Activated T-cell treated with anti-CD3 and anti-CD28 coated beads, Interleukin-2, amount 50 U/mL, for 4 hours (primary cell): Measurements from ENCODE around the gene SYS1. TPM values are rescaled to one million over a fixed set of nuclear protein-coding genes. Genes with fewer than 3 reads are reported as not detected.

ENCODE experiments used
- ATAC-seq, 2 donors: fragments of 200-7000 bp; cut with Tn5 transposase; one replicate each; pipeline ENCODE4 v1.10.0; 2021
- DNase-seq: peaks from one replicate; pipeline ENCODE4 v3.0.0-alpha.2; 2020
- H3K27me3 Mint-ChIP-seq: one replicate; pipeline ENCODE4 v1.8.0; 2021; ENCODE audit warnings: low read depth, mixed read lengths
- H3K36me3 Mint-ChIP-seq: one replicate; pipeline ENCODE4 v1.8.0; 2022; ENCODE audit warnings: mixed read lengths; ENCODE audit not compliant: insufficient read depth
- H3K4me1 Mint-ChIP-seq: one replicate; pipeline ENCODE4 v1.8.0; 2021; ENCODE audit warnings: low read depth, mixed read lengths
- H3K4me3 Mint-ChIP-seq: one replicate; pipeline ENCODE4 v1.8.0; 2021; ENCODE audit warnings: mild to moderate bottlenecking, moderate library complexity, mixed read lengths
- H3K9me3 Mint-ChIP-seq: one replicate; pipeline ENCODE4 v1.8.0; 2021; ENCODE audit warnings: mixed read lengths
- total RNA-seq, 3 donors: library from RNA; stranded (reverse); gene quantifications; one replicate each; pipeline ENCODE4 v1.2.1, GENCODE V29; 2021

SYS1 gene
- total RNA-seq, 3 donors from 2014 or later = 36.4 to 37.4 (median 36.6) TPM

- Mint-ChIP-seq H3K4me3 (peak overlapping the region; percentile 85), H3K27me3 (no peaks in the 10 kb centered on the region), H3K9me3 (no peaks in the 10 kb centered on the region), H3K36me3 (peaks cover 8% of the 10 kb centered on the region), H3K4me1 (peaks cover 33% of the 10 kb centered on the region)
- ATAC-seq = peak; percentile 95
- DNase-seq = peak; percentile 92
Observed at GRCh38 chr20:45373353-45374100, 10.6 kb downstream of the SYS1 start.

- DNase-seq (no peak), ATAC-seq (no peak)
- H3K4me3 Mint-ChIP-seq = peak overlapping the region; percentile 85
- peaks cover 4% of the 10 kb centered on the region for H3K36me3 Mint-ChIP-seq
- H3K4me1 Mint-ChIP-seq = peaks cover 27% of the 10 kb centered on the region
- no peaks in the 10 kb centered on the region for H3K27me3 Mint-ChIP-seq
- H3K9me3 Mint-ChIP-seq = no peaks in the 10 kb centered on the region
Observed at GRCh38 chr20:45374101-45374467, 11.1 kb downstream of the SYS1 start.

- Mint-ChIP-seq H3K9me3 (no peaks in the 10 kb centered on the region), H3K4me1 (peaks cover 24% of the 10 kb centered on the region), H3K4me3 (no peak overlapping the region), H3K36me3 (peaks cover 4% of the 10 kb centered on the region), H3K27me3 (no peaks in the 10 kb centered on the region)
- no peak for ATAC-seq
- DNase-seq = no peak
Observed at GRCh38 chr20:45374966-45375365, 12.0 kb downstream of the SYS1 start.

GRCh38 chr20:45377269-45377668 is 14.3 kb downstream of the SYS1 start:
- DNase-seq (no peak), ATAC-seq (no peak)
- Mint-ChIP-seq H3K4me3 (no peak overlapping the region), H3K4me1 (peaks cover 19% of the 10 kb centered on the region), H3K36me3 (peaks cover 8% of the 10 kb centered on the region), H3K9me3 (no peaks in the 10 kb centered on the region), H3K27me3 (no peaks in the 10 kb centered on the region)

- H3K27me3 Mint-ChIP-seq = no peaks in the 10 kb centered on the region
- H3K36me3 Mint-ChIP-seq = peaks cover 11% of the 10 kb centered on the region
- H3K4me1 Mint-ChIP-seq = peaks cover 12% of the 10 kb centered on the region
- H3K4me3 Mint-ChIP-seq = no peak within 1 kb of the TSS
- DNase-seq (no peak), ATAC-seq (no peak)
- no peaks in the 10 kb centered on the region for H3K9me3 Mint-ChIP-seq
Observed at GRCh38 chr20:45378191-45378590, 15.2 kb downstream of the SYS1 start, which contains the start of gene TP53TG5. Gene TP53TG5 (minus strand): TSS chr20:45378325. CDS start chr20:45378236, 89 bp downstream.

- H3K4me1 Mint-ChIP-seq = peaks cover 7% of the 10 kb centered on the region
- H3K27me3 Mint-ChIP-seq = no peaks in the 10 kb centered on the region
- H3K4me3 Mint-ChIP-seq = no peak overlapping the region
- DNase-seq (no peak), ATAC-seq (peak in 1 of 2 donors; percentile 32)
- no peaks in the 10 kb centered on the region for H3K9me3 Mint-ChIP-seq
- peaks cover 13% of the 10 kb centered on the region for H3K36me3 Mint-ChIP-seq
Observed at GRCh38 chr20:45387274-45387673, 24.3 kb downstream of the SYS1 start.

GRCh38 chr20:45390931-45391330 is 28.0 kb downstream of the SYS1 start:
- Mint-ChIP-seq H3K4me1 (peaks cover 7% of the 10 kb centered on the region), H3K9me3 (no peaks in the 10 kb centered on the region), H3K27me3 (no peaks in the 10 kb centered on the region), H3K4me3 (no peak overlapping the region), H3K36me3 (peaks cover 12% of the 10 kb centered on the region)
- DNase-seq (no peak), ATAC-seq (no peak)

- Mint-ChIP-seq H3K36me3 (peaks cover 12% of the 10 kb centered on the region), H3K4me3 (no peak overlapping the region), H3K27me3 (no peaks in the 10 kb centered on the region), H3K4me1 (peaks cover 7% of the 10 kb centered on the region), H3K9me3 (no peaks in the 10 kb centered on the region)
- no peak for DNase-seq
- ATAC-seq = no peak
Observed at GRCh38 chr20:45391559-45391958, 28.6 kb downstream of the SYS1 start.

GRCh38 chr20:45392733-45393132 is 29.8 kb downstream of the SYS1 start:
- H3K27me3 Mint-ChIP-seq = no peaks in the 10 kb centered on the region
- no peaks in the 10 kb centered on the region for H3K9me3 Mint-ChIP-seq
- H3K4me3 Mint-ChIP-seq = no peak overlapping the region
- H3K36me3 Mint-ChIP-seq = peaks cover 6% of the 10 kb centered on the region
- H3K4me1 Mint-ChIP-seq = peaks cover 3% of the 10 kb centered on the region
- DNase-seq = no peak
- no peak for ATAC-seq

GRCh38 chr20:45394221-45395113 is 31.5 kb downstream of the SYS1 start:
- DNase-seq (no peak), ATAC-seq (no peak)
- Mint-ChIP-seq H3K9me3 (peaks cover 3% of the 10 kb centered on the region), H3K27me3 (no peaks in the 10 kb centered on the region), H3K4me3 (no peak overlapping the region), H3K36me3 (peaks cover 6% of the 10 kb centered on the region), H3K4me1 (peaks cover 5% of the 10 kb centered on the region)

- Mint-ChIP-seq H3K9me3 (peaks cover 9% of the 10 kb centered on the region), H3K27me3 (no peaks in the 10 kb centered on the region), H3K36me3 (peaks cover 10% of the 10 kb centered on the region), H3K4me1 (peaks cover 5% of the 10 kb centered on the region), H3K4me3 (no peak overlapping the region)
- no peak for ATAC-seq
- DNase-seq = no peak
Observed at GRCh38 chr20:45395114-45395415, 32.1 kb downstream of the SYS1 start.

GRCh38 chr20:45399018-45399417 is 36.1 kb downstream of the SYS1 start:
- H3K9me3 Mint-ChIP-seq = peaks cover 11% of the 10 kb centered on the region
- ATAC-seq (no peak), DNase-seq (no peak)
- H3K4me3 Mint-ChIP-seq = no peak overlapping the region
- H3K27me3 Mint-ChIP-seq = no peaks in the 10 kb centered on the region
- H3K4me1 Mint-ChIP-seq = peaks cover 2% of the 10 kb centered on the region
- H3K36me3 Mint-ChIP-seq = peaks cover 17% of the 10 kb centered on the region

- no peak overlapping the region for H3K4me3 Mint-ChIP-seq
- DNase-seq = no peak
- ATAC-seq = no peak
- H3K9me3 Mint-ChIP-seq = peaks cover 11% of the 10 kb centered on the region
- H3K27me3 Mint-ChIP-seq = no peaks in the 10 kb centered on the region
- peaks cover 9% of the 10 kb centered on the region for H3K4me1 Mint-ChIP-seq
- peaks cover 17% of the 10 kb centered on the region for H3K36me3 Mint-ChIP-seq
Observed at GRCh38 chr20:45400346-45401031, 37.5 kb downstream of the SYS1 start.

- Mint-ChIP-seq H3K4me3 (no peak overlapping the region), H3K36me3 (peaks cover 15% of the 10 kb centered on the region), H3K9me3 (peaks cover 11% of the 10 kb centered on the region), H3K27me3 (no peaks in the 10 kb centered on the region), H3K4me1 (peaks cover 17% of the 10 kb centered on the region)
- no peak for ATAC-seq
- no peak for DNase-seq
Observed at GRCh38 chr20:45402946-45403345, 40.0 kb downstream of the SYS1 start.
